ENCODE data around the gene MPC1L. TPM values are rescaled to one million over a fixed set of nuclear protein-coding genes. Genes with fewer than 3 reads are reported as not detected.
A peak's percentile ranks its signal among the peaks of the same experiment; 100 is the strongest.

The MPC1L gene
- polyA plus RNA-seq, 1 donor from 2014 or later: not detected

- H3K4me1 Mint-ChIP-seq: peaks cover 5 to 12% (median 8%) of the 10 kb centered on the region in 3 donors
- H3K27me3 Mint-ChIP-seq: no peaks in the 10 kb centered on the region
- no peak overlapping the region for H3K4me3 Mint-ChIP-seq
- H3K27ac Mint-ChIP-seq: peak overlapping the region in 2 of 3 donors; percentile 3 to 37
- H3K9me3 Mint-ChIP-seq: no peaks in the 10 kb centered on the region
- H3K36me3 Mint-ChIP-seq: peaks cover 4% of the 10 kb centered on the region
Measured at GRCh38 chrX:40651620-40652223, 28.5 kb downstream of the MPC1L start.

GRCh38 chrX:40652664-40653063, 29.4 kb downstream of the MPC1L start:
- H3K27me3 Mint-ChIP-seq: no peaks in the 10 kb centered on the region
- peaks cover 4% of the 10 kb centered on the region for H3K36me3 Mint-ChIP-seq
- no peaks in the 10 kb centered on the region for H3K9me3 Mint-ChIP-seq
- H3K27ac Mint-ChIP-seq: no peak overlapping the region
- peaks cover 4 to 8% (median 6%) of the 10 kb centered on the region in 3 donors for H3K4me1 Mint-ChIP-seq
- H3K4me3 Mint-ChIP-seq: no peak overlapping the region

GRCh38 chrX:40653535-40653934, 30.3 kb downstream of the MPC1L start:
- no peak overlapping the region for H3K27ac Mint-ChIP-seq
- H3K27me3 Mint-ChIP-seq: no peaks in the 10 kb centered on the region
- peaks cover 3 to 6% (median 5%) of the 10 kb centered on the region in 3 donors for H3K4me1 Mint-ChIP-seq
- H3K9me3 Mint-ChIP-seq: no peaks in the 10 kb centered on the region
- H3K36me3 Mint-ChIP-seq: peaks cover 5% of the 10 kb centered on the region
- H3K4me3 Mint-ChIP-seq: no peak overlapping the region

GRCh38 chrX:40660381-40660780, 37.2 kb downstream of the MPC1L start:
- peaks cover 2% of the 10 kb centered on the region for H3K36me3 Mint-ChIP-seq
- H3K4me3 Mint-ChIP-seq: no peak overlapping the region
- H3K4me1 Mint-ChIP-seq: no peaks in the 10 kb centered on the region
- peak overlapping the region in 1 of 3 donors; percentile 64 for H3K27ac Mint-ChIP-seq
- no peaks in the 10 kb centered on the region for H3K9me3 Mint-ChIP-seq
- no peaks in the 10 kb centered on the region for H3K27me3 Mint-ChIP-seq

GRCh38 chrX:40661489-40661888, 38.3 kb downstream of the MPC1L start:
- H3K27me3 Mint-ChIP-seq: no peaks in the 10 kb centered on the region
- H3K27ac Mint-ChIP-seq: no peak overlapping the region
- H3K36me3 Mint-ChIP-seq: peaks cover 2% of the 10 kb centered on the region

GRCh38 chrX:40663078-40663740, 40.0 kb downstream of the MPC1L start:
- Mint-ChIP-seq H3K27me3 (no peaks in the 10 kb centered on the region), H3K4me3 (no peak overlapping the region), H3K9me3 (no peaks in the 10 kb centered on the region), H3K27ac (peak overlapping the region in 1 of 3 donors; percentile 32), H3K36me3 (peaks cover 4% of the 10 kb centered on the region), H3K4me1 (peaks cover 0 to 2% (median 0%) of the 10 kb centered on the region in 3 donors)

More at GRCh38 chrX:40661489-40661888, 38.3 kb downstream of the MPC1L start:
- H3K4me1 Mint-ChIP-seq: no peaks in the 10 kb centered on the region
- H3K4me3 Mint-ChIP-seq: no peak overlapping the region
- H3K9me3 Mint-ChIP-seq: no peaks in the 10 kb centered on the region

- H3K36me3 Mint-ChIP-seq: peaks cover 4% of the 10 kb centered on the region
- H3K27ac Mint-ChIP-seq: peak overlapping the region in 1 of 3 donors; percentile 27
- peaks cover 0 to 2% (median 0%) of the 10 kb centered on the region in 3 donors for H3K4me1 Mint-ChIP-seq
- no peaks in the 10 kb centered on the region for H3K27me3 Mint-ChIP-seq
- no peaks in the 10 kb centered on the region for H3K9me3 Mint-ChIP-seq
- H3K4me3 Mint-ChIP-seq: no peak overlapping the region
Measured at GRCh38 chrX:40663880-40664630, 40.8 kb downstream of the MPC1L start.

- Mint-ChIP-seq H3K4me1 (peaks cover 0 to 2% (median 0%) of the 10 kb centered on the region in 3 donors), H3K36me3 (peaks cover 10% of the 10 kb centered on the region), H3K9me3 (no peaks in the 10 kb centered on the region), H3K4me3 (no peak overlapping the region), H3K27ac (no peak overlapping the region), H3K27me3 (no peaks in the 10 kb centered on the region)
Measured at GRCh38 chrX:40671126-40671525, 47.9 kb downstream of the MPC1L start.

Other genes starting within 250 kb of the MPC1L start
- gene ATP6AP2, start 42.5 kb upstream of the MPC1L start, polyA plus RNA-seq: 118 TPM
- gene CXorf38, start 24.1 kb downstream of the MPC1L start, polyA plus RNA-seq: 35.3 TPM
- 10.3 TPM for gene MED14, start 112.1 kb downstream of the MPC1L start, polyA plus RNA-seq

All from IgD-negative memory B cell (primary cell).